ENCODE measurements around the gene AHCYL2.

- TF ChIP-seq, protein P1, sequence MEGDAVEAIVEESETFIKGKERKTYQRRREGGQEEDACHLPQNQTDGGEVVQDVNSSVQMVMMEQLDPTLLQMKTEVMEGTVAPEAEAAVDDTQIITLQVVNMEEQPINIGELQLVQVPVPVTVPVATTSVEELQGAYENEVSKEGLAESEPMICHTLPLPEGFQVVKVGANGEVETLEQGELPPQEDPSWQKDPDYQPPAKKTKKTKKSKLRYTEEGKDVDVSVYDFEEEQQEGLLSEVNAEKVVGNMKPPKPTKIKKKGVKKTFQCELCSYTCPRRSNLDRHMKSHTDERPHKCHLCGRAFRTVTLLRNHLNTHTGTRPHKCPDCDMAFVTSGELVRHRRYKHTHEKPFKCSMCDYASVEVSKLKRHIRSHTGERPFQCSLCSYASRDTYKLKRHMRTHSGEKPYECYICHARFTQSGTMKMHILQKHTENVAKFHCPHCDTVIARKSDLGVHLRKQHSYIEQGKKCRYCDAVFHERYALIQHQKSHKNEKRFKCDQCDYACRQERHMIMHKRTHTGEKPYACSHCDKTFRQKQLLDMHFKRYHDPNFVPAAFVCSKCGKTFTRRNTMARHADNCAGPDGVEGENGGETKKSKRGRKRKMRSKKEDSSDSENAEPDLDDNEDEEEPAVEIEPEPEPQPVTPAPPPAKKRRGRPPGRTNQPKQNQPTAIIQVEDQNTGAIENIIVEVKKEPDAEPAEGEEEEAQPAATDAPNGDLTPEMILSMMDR (IDR thresholded peaks at IDR 0.05; ENCODE audit: insufficient read depth, low read depth, low read length), result no peak
- no peak for TF ChIP-seq EZH2 (IDR thresholded peaks at IDR 0.05; ENCODE audit: insufficient read depth, low read length)
These were observed 31.4 kb downstream of the AHCYL2 start for GRCh38 chr7:129256221-129256620.

Data from astrocyte (in vitro differentiated cells and primary cell).